HepG2 (cell line): Measurements from ENCODE around the gene CYP2S1. TPM values are rescaled to one million over a fixed set of nuclear protein-coding genes. Genes with fewer than 3 reads are reported as not detected.
A peak's percentile ranks its signal among the peaks of the same experiment; 100 is the strongest.

Source experiments
- ATAC-seq: fragments of 200-7000 bp; cut with Tn5 transposase; 3 replicates; pipeline ENCODE4 v1.9.1; 2020; ENCODE audit warnings: mild to moderate bottlenecking, moderate library complexity
- BruUV-seq: library from RNA; stranded (reverse); fragments of 400-500 nt; replicated peaks from 2 replicates; lab custom pipeline; 2021; lab: Mats Ljungman, UMichigan
- CTCF ChIA-PET: fragments of 300-600 bp; formaldehyde crosslinking; extraction: SDS; loops from one replicate; lab custom pipeline; 2021; ENCODE audit warnings: low total read pairs, inconsistent platforms, low intra/inter-chr PET ratio; lab: Yijun Ruan, JAX
- POLR2A ChIA-PET: fragments of 350-600 bp; sonication (Branson Sonifier 250); formaldehyde crosslinking; loops from one replicate; lab custom pipeline; 2020; ENCODE audit warnings: antibody characterized with exemption, inconsistent platforms; lab: Yijun Ruan, JAX
- DNase-seq: peaks from one replicate; pipeline ENCODE4 v3.0.0-alpha.2; 2015; ENCODE audit warnings: low spot score
- FAIRE-seq: peaks from 3 replicates; lab custom pipeline; 2011; peaks lifted over from hg19 to GRCh38; lab: Jason Lieb, UNC
- H2AFZ ChIP-seq: one replicate; pipeline ENCODE4 v1.6.1; 2011; ENCODE audit warnings: low read length, inconsistent platforms
- H3K27ac ChIP-seq: fragments of 300-600 bp; 3 replicates; pipeline ENCODE4 v1.8.0; 2011; ENCODE audit warnings: mixed run types, mild to moderate bottlenecking, mixed read lengths, low read length, inconsistent platforms; ENCODE audit not compliant: insufficient read depth; ENCODE audit errors: extremely low read length
- H3K27me3 ChIP-seq, 2 experiments: fragments of 200-600 bp in 1 of 2; 2 replicates in 1 of 2; 3 replicates in 1 of 2; pipeline versions ENCODE4 v1.6.0 to v1.8.0; 2011; ENCODE audit warnings: low read length in 2 of 2, mild to moderate bottlenecking in 2 of 2, moderate library complexity in 2 of 2, inconsistent platforms in 1 of 2; ENCODE audit not compliant: insufficient read depth in 2 of 2, control insufficient read depth in 1 of 2
- H3K36me3 ChIP-seq, 2 experiments: fragments of 200-600 bp in 1 of 2; replicated peaks in 1 of 2; 2 replicates in 1 of 2; 3 replicates in 1 of 2; pipeline versions ENCODE4 v1.5.1 to v1.8.0; 2011; ENCODE audit warnings: low read length in 2 of 2, inconsistent platforms in 1 of 2; ENCODE audit not compliant: insufficient read depth in 2 of 2, control insufficient read depth in 1 of 2
- H3K4me1 ChIP-seq: 2 replicates; pipeline ENCODE4 v1.5.1; 2012; ENCODE audit warnings: low read length, inconsistent platforms; ENCODE audit not compliant: insufficient read depth
- H3K4me2 ChIP-seq: 2 replicates; pipeline ENCODE4 v1.6.0; 2011; ENCODE audit warnings: low read depth, low read length, inconsistent platforms
- H3K4me3 ChIP-seq, 3 experiments: fragments of 200-600 bp in 1 of 3; sonication (generic), shearing (Covaris generic) in 1 of 3; replicated peaks in 1 of 3; 2 replicates each; pipeline ENCODE4 v1.5.1; 2011 to 2016; ENCODE audit warnings: low read length in 3 of 3, inconsistent platforms in 2 of 3, low read depth in 2 of 3, mild to moderate bottlenecking in 2 of 3, control low read depth in 1 of 3, mixed read lengths in 1 of 3; ENCODE audit not compliant: insufficient read depth in 1 of 3
- H3K79me2 ChIP-seq: one replicate; pipeline ENCODE4 v1.6.1; 2011; ENCODE audit warnings: low read length, inconsistent platforms; ENCODE audit not compliant: insufficient read depth
- H3K9ac ChIP-seq: 2 replicates; pipeline ENCODE4 v1.6.0; 2011; ENCODE audit warnings: mild to moderate bottlenecking, low read depth, low read length, inconsistent platforms; ENCODE audit not compliant: insufficient read depth
- H3K9me3 ChIP-seq: 2 replicates; pipeline ENCODE4 v1.5.1; 2012; ENCODE audit warnings: mild to moderate bottlenecking, low read length
- H4K20me1 ChIP-seq: 2 replicates; pipeline ENCODE4 v1.6.0; 2011; ENCODE audit warnings: inconsistent platforms, mild to moderate bottlenecking, low read length, moderate library complexity; ENCODE audit not compliant: insufficient read depth
- AFF4 ChIP-seq: sonication (generic); formaldehyde crosslinking; IDR thresholded peaks from 2 replicates; pipeline ENCODE4 v1.4.0; 2020; ENCODE audit warnings: missing genetic modification reagents
- ATRX ChIP-seq: sonication (generic); formaldehyde crosslinking; IDR thresholded peaks from 2 replicates; pipeline ENCODE4 v1.4.0; 2020; ENCODE audit warnings: missing genetic modification reagents, borderline replicate concordance
- CREBL2 ChIP-seq: sonication (generic); formaldehyde crosslinking; IDR thresholded peaks from 2 replicates; pipeline ENCODE4 v1.8.1; 2023; ENCODE audit warnings: missing genetic modification reagents, mild to moderate bottlenecking, borderline replicate concordance
- MATR3 ChIP-seq: sonication (generic); formaldehyde crosslinking; IDR thresholded peaks from 2 replicates; pipeline ENCODE4 v1.4.0; 2020; ENCODE audit warnings: missing genetic modification reagents
- MIER2 ChIP-seq: IDR thresholded peaks from 2 replicates; pipeline ENCODE4 v1.6.1; 2016; ENCODE audit warnings: missing biosample characterization, missing genetic modification reagents
- NFKBIZ ChIP-seq: IDR thresholded peaks from 2 replicates; pipeline ENCODE4 v1.6.1; 2018; ENCODE audit warnings: missing genetic modification reagents, missing compliant biosample characterization
- NRL ChIP-seq: sonication (generic); formaldehyde crosslinking; IDR thresholded peaks from 2 replicates; pipeline ENCODE4 v1.5.0; 2020; ENCODE audit warnings: missing genetic modification reagents, mild to moderate bottlenecking, moderate library complexity, borderline replicate concordance
- RXRA ChIP-seq: sonication (generic); formaldehyde crosslinking; IDR thresholded peaks from 2 replicates; pipeline ENCODE4 v1.5.1; 2020; ENCODE audit warnings: missing genetic modification reagents
- SIX4 ChIP-seq: sonication (generic); formaldehyde crosslinking; IDR thresholded peaks from 2 replicates; pipeline ENCODE4 v1.4.0; 2020; ENCODE audit warnings: missing genetic modification reagents
- TRAFD1 ChIP-seq: sonication (generic); formaldehyde crosslinking; IDR thresholded peaks from 2 replicates; pipeline ENCODE4 v1.5.1; 2020; ENCODE audit warnings: missing genetic modification reagents, mild to moderate bottlenecking, borderline replicate concordance
- ZFP90 ChIP-seq: sonication (generic); formaldehyde crosslinking; IDR thresholded peaks from 2 replicates; pipeline ENCODE4 v1.8.0; 2022; ENCODE audit warnings: missing genetic modification reagents, mild to moderate bottlenecking, inconsistent platforms, borderline replicate concordance
- ZNF362 ChIP-seq: sonication (generic); formaldehyde crosslinking; IDR thresholded peaks from 2 replicates; pipeline ENCODE4 v1.4.0; 2020; ENCODE audit warnings: missing genetic modification reagents, mild to moderate bottlenecking, borderline replicate concordance
- ZNF432 ChIP-seq: sonication (generic); formaldehyde crosslinking; IDR thresholded peaks from 2 replicates; pipeline ENCODE4 v1.5.0; 2020; ENCODE audit warnings: missing genetic modification reagents, mild to moderate bottlenecking, borderline replicate concordance
- ZNF652 ChIP-seq: IDR thresholded peaks from 2 replicates; pipeline ENCODE4 v1.6.1; 2016; ENCODE audit warnings: low read depth, borderline replicate concordance
- ZNF740 ChIP-seq: sonication (generic); formaldehyde crosslinking; IDR thresholded peaks from 2 replicates; pipeline ENCODE4 v1.4.0; 2020; ENCODE audit warnings: missing genetic modification reagents
- ZNF749 ChIP-seq: sonication (generic); formaldehyde crosslinking; IDR thresholded peaks from 2 replicates; pipeline ENCODE4 v1.8.0; 2022; ENCODE audit warnings: mild to moderate bottlenecking, missing genetic modification reagents, moderate library complexity, borderline replicate concordance
- WGBS: methylation state at CpG from one replicate; pipeline ENCODE4 v1.1.6; 2017; ENCODE audit warnings: low lambda C conversion rate; 5-methylcytosine and 5-hydroxymethylcytosine counted together
- in situ Hi-C: cut with HindIII; loops from 2 replicates; pipeline ENCODE4 v1.10.0; 2017; ENCODE audit warnings: low pct_unique_long_range_greater_than_20kb; ENCODE audit not compliant: extremely low pct_ligation_motif_present
- intact Hi-C: fragments of 100-400 bp; cut with micrococcal nuclease; formaldehyde crosslinking; loops from one replicate; pipeline ENCODE4 v1.10.0; 2022; ENCODE audit not compliant: unreplicated experiment
- polyA plus RNA-seq, 8 experiments: library from polyadenylated mRNA; depleted of rRNA in 3 of 8; stranded (reverse) in 7 of 8; unstranded in 1 of 8; fragments of >200 nt; fragmentation: Illumina TruSeq in 4 of 8; extraction: Trizol in 4 of 8; gene quantifications; 2 replicates each; pipeline versions ENCODE4 v1.2.1 to v1.2.3, GENCODE V29; 2011 to 2016; ENCODE audit warnings: low read depth in 4 of 8, missing spikeins in 1 of 8, mixed read lengths in 1 of 8; ENCODE audit not compliant: insufficient read depth in 1 of 8
- total RNA-seq, 5 experiments: library from RNA; depleted of rRNA; stranded (reverse); fragments of >200 nt; fragmentation: Illumina TruSeq; extraction: Trizol; gene quantifications; 2 replicates each; pipeline ENCODE4 v1.2.3, GENCODE V29; 2016; ENCODE audit warnings: low read depth in 1 of 5

Gene CYP2S1
- total and polyA plus RNA-seq, 2 of the 13 experiments (the other 11 are each of a cell fraction or from before 2014, with no cell fraction given): 0.09 to 2.1 TPM

- 0 out of 2 replicates have a peak, but pooled peaks have one; percentile 9 for TF ChIP-seq NRL
- TF ChIP-seq ATRX: no peak
Observed at GRCh38 chr19:41226874-41227390, 33.9 kb downstream of the CYP2S1 start (continued).

GRCh38 chr19:41228486-41228885 lies 35.5 kb downstream of the CYP2S1 start:
- ATAC-seq (no peak), FAIRE-seq (no peak), DNase-seq (no peak)
- ChIA-PET CTCF (no interaction called here), POLR2A (interaction anchor here (1.5 to 1.8 kb wide), 2 partner anchors 10 to 35 kb away, joined by 4 to 9 read pairs; partner anchors contain the start of genes AXL and HNRNPUL1)
- no peaks in the 10 kb centered on the region for H4K20me1 ChIP-seq
- no peak overlapping the region for H2AFZ ChIP-seq
- no peaks in the 10 kb centered on the region for H3K36me3 ChIP-seq
- H3K27me3 ChIP-seq: no peaks in the 10 kb centered on the region; a peak in 1 of 5 replicates
- H3K27ac ChIP-seq: no peak overlapping the region
- H3K4me1 ChIP-seq: peaks cover 51% of the 10 kb centered on the region
- no peak overlapping the region for H3K9ac ChIP-seq
- H3K79me2 ChIP-seq: no peaks in the 10 kb centered on the region
- WGBS: 89% methylated on average over 3 of the region's 3 CpGs
- H3K9me3 ChIP-seq: no peaks in the 10 kb centered on the region
- H3K4me3 ChIP-seq: no peak overlapping the region
- in situ Hi-C loops: loop anchor here (5.0 kb wide), 1 partner anchor 34 kb away; the partner anchor contains the start of gene HNRNPUL1
- intact Hi-C loops: no loop called here
- no TSS peak for BruUV-seq
- no peak overlapping the region for H3K4me2 ChIP-seq
- TF ChIP-seq ZNF749 (no peak), ZFP90 (CRISPR knock-in tag) (no peak), ZNF362 (CRISPR knock-in tag) (no peak), AFF4 (CRISPR knock-in tag) (no peak), MATR3 (no peak), ZNF432 (no peak), TRAFD1 (CRISPR knock-in tag) (no peak), RXRA (CRISPR knock-in tag) (no peak), SIX4 (CRISPR knock-in tag) (no peak), MIER2 (CRISPR knock-in tag) (no peak), ZNF740 (CRISPR knock-in tag) (no peak), NFKBIZ (CRISPR knock-in tag) (no peak), ZNF652 (CRISPR knock-in tag) (no peak), CREBL2 (no peak)
